HG02798 (cell line): Measurements from ENCODE around the gene TUBG1.

Source experiments
- ATAC-seq: cut with Tn5 transposase; IDR thresholded peaks from one replicate; pipeline ENCODE4 v1.9.1; 2021; ENCODE audit warnings: mild to moderate bottlenecking; ENCODE audit not compliant: unreplicated experiment, poor library complexity

The TUBG1 gene

DNA sequence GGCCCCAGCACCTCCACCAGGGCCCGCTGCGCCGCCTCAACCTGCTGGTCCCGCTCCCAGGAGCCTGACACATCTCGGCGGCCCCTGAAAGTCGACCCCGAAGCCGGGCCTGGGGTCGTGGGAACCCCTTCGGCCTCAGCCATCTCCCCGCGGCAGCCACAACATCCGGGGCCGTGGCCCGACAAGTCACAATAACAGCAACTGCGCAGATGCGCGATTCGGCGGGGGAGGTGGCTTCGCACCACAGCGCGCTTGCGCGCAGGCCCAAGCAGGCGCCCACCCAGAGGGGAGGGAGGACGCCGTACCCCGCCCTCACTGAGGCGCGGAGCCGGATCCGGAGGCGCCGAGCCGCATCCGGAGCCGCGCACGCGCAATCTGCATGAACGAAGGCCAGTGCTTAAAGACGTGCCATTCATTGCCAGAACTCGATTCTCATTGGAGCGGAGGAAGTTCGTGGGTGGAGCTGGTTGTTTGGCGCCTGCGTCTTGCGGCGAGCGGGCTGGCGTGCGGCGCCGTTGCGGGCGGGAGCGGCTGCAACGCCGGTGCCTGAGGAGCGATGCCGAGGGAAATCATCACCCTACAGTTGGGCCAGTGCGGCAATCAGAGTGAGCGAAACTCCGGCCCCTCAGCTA lies at the start of gene TUBG1, which contains the start of gene RETREG3:
TSS of gene TUBG1 (plus strand) at position 502 of the 632 bp plus-strand sequence. CDS start at position 557, 55 bp downstream.
TSS of gene RETREG3 (minus strand) at position 193 of the 632 bp plus-strand sequence. CDS start at position 143, 50 bp downstream.
- peak; percentile 96 for ATAC-seq

DNA sequence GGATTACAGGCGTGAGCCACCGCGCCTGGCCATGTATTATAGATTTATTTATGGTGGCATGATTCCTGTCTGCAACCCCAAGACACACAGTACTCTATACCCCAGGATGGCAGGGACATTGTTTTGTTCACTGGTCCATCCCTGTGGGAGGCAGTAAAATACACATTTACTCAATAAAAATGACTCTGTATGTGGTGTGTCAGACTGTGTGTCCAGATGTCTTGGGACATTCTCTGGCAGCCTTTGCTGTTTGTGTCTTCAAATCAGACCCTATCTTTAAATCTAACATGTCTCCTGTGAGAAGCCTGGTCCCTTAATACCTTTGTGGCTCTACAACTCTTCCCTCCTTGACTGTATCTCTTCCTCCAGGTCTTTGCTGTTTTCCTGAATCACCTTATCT lies 49.2 kb upstream of the TUBG1 start:
- no peak for ATAC-seq

DNA sequence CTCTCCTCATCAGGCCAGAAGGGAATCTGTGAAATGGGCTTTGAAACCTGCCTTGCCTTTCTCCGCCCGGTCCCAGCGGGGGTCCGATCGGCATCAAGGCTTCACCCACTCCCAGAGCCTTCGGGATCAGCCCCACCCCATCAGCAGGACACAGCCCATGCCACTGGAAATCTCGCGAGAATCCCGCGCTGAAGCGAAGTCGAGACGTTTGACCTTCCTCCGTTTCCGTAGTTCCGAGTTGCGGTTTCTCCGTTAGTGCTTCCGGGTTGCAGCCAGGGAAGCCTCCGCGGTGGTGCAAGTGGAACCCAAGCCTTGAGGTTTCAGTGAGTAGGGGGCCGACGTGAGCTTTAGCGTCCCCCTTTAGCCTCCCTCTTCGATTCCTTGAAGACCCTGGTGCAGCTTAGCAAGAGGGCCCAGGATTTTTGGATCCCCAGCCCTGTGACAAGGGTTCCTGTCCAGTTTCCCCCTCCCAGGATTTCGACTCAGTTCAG lies 47.5 kb upstream of the TUBG1 start, which contains the start of gene COASY:
TSS of gene COASY (plus strand) at position 252 of the 491 bp plus-strand sequence. CDS start 475 bp downstream, outside the sequence.
- peak; percentile 64 for ATAC-seq

DNA sequence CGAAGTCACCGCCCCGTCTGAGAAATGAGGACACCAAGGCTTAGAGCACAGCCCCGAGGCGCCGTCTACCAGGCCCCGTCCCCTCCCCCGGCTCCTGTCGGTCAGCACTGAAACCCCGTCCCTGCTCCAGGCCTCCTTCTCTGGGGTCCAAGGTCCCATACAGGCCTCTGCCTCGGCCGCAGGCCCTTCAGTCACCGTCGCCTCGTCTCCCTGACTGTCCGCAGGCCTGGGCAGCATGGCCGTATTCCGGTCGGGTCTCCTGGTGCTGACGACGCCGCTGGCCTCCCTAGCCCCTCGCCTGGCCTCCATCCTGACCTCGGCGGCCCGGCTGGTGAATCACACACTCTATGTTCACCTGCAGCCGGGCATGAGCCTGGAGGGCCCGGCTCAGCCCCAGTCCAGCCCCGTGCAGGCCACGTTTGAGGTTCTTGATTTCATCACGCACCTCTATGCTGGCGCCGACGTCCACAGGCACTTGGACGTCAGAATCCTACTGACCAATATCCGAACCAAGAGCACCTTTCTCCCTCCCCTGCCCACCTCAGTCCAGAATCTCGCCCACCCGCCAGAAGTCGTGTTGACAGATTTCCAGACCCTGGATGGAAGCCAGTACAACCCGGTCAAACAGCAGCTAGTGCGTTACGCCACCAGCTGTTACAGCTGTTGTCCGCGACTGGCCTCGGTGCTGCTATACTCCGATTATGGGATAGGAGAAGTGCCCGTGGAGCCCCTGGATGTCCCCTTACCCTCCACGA lies 46.9 kb upstream of the TUBG1 start:
- ATAC-seq, result no peak

DNA sequence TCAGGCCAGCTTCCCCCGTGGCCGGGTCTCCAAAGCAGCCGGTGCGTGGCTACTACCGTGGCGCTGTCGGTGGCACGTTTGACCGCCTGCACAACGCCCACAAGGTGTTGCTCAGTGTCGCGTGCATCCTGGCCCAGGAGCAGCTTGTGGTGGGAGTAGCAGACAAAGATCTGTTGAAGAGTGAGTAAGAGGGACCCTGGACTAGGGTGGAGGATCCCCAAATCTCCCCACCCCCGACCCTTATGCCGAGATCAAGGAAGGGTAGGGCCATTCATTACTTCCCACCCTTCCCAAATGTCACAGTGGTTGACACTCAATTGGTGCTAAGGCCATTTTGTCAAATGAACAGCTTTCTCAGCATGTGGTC lies 46.4 kb upstream of the TUBG1 start:
- ATAC-seq, result no peak

DNA sequence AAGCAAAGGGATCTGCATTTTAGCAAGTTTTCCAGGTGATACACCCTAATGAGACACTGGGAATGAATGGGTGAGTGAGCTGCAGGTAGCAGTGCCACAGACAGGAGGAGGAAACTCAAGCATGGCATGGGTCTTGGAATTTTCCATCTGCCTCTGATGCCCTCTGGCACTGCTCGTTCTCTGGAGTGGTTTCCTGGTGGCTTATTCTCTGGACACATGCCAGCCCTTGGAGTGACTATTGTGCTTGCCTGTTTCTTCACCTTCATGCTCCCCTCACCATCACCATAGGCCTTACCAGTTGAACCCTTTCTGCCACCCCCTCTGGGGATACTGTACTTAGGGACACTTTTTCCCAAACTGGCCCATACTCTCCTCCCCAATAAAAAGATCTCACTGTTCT lies 45.9 kb upstream of the TUBG1 start:
- ATAC-seq, result no peak

DNA sequence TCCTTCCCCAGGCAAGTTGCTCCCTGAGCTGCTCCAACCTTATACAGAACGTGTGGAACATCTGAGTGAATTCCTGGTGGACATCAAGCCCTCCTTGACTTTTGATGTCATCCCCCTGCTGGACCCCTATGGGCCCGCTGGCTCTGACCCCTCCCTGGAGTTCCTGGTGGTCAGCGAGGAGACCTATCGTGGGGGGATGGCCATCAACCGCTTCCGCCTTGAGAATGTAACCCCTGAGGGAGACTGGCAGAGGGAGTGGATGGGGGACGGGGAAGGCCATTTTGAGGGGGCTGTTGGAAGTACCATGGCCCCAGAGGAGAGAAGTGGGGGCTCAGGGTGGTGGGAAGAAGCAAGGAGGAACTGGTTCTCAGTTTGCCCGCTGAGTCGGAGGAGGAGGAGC lies 45.5 kb upstream of the TUBG1 start:
- no peak for ATAC-seq

DNA sequence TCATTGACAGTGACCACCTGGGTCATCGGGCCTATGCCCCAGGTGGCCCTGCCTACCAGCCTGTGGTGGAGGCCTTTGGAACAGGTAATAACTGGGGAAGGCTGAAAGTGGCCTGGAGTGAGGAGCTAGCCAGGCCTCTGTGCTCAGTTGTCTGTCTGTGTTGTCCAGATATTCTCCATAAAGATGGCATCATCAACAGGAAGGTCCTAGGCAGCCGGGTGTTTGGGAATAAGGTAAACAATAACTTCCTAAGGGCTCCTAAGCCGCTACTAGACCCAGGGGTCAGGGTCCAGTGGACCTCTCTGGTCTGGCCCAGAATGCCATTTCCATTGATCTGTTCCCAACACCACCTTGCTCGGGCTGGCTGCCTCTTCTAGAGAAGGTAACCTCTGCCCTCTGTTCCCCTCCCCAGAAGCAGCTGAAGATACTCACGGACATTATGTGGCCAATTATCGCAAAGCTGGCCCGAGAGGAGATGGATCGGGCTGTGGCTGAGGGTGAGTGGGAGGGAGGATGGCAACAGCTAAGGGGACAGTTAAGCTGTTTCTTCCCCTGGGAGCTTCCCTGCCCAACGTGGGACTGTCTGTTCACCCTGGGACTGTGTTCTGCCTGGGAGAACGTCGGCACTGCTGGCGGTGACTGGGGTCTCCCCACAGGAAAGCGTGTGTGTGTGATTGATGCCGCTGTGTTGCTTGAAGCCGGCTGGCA lies 44.5 kb upstream of the TUBG1 start:
- ATAC-seq, result no peak

DNA sequence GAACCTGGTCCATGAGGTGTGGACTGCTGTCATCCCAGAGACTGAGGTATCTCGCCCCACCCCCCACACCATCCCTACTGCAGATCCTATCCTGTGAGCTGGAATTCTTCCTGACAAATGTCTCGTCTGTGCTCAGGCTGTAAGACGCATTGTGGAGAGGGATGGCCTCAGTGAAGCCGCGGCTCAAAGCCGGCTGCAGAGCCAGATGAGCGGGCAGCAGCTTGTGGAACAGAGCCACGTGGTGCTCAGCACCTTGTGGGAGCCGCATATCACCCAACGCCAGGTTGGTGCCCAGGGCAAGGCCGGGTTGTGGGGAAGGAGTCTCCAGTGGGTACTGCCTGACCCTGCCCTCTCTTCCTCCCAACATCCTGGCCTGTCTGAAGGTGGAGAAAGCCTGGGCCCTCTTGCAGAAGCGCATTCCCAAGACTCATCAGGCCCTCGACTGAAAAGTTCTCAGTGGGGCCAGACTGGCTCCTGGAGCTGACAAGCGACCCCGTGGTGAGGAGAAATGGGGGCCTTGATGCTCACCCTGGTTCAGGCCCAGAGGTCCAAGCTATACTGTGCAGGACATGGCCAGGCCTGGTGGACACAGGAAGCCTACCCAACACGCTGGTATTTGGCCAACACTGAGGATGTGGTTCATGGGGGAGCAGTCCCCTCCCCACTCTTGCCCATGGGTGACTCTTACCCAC lies 43.8 kb upstream of the TUBG1 start:
- no peak for ATAC-seq

DNA sequence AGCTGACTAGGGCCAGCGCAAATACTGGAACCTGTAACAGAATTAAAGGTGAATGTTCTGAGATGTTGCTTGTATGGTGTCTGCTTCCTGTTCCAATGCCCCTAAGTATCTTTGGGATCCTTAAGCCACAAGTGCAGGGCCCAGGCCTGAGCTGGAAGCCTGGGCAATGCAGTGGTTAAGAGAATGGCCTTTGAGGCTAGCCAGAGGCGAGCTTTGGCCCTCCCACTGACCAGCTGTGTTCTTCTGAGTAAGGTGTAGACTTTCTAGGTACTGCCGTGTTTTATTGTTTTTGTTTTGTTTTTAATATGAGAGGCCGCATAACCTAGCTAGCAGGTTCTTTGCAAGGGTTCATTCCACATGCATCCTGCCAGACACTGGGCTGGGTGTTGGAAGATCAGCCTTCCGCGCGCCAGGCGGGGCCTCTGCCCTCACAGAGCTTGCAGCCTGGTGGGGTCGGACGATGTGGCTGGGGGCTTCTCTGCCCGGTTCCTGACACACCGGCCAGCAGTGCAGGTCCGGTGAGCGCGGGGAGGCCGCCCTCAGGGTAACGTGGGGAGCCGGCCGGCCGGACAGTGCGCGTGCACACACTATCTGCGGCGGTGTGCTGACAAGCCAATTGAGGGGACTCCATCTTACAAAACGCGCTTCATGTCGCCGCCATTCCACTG lies 43.1 kb upstream of the TUBG1 start:
- no peak for ATAC-seq

DNA sequence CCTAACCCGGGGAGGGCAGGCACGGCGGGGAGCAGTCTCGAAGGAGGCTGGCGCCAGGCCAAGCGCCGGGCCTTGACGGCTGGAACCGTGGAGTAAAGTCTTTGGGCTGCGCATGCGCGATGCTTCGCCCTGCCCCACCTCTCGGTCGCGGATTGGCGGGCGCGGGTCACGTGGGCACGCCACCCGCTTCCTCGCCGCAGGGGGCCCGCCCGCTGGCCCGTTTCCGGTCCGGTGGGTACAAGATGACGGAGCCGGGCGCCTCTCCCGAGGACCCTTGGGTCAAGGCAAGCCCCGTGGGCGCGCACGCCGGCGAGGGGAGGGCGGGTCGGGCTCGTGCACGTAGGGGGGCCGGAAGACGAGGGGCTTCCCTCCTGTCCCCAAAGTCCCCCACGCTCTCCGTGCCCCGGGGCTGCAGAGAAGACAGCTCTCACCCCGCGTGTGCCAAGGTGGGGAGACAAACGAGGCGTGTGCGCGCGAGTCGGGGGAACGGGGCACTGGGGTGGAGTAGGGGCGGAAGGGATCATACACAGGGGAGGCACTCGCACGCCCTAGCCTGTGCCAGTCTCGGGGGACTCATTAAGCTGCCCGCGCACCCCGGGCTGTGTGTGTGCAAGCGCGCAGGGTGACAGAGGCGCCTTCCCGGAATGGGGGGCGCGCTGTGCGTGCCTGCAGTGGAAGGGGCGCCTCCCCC lies 42.5 kb upstream of the TUBG1 start, which contains the start of gene MLX:
TSS of gene MLX (plus strand) at position 218 of the 691 bp plus-strand sequence. CDS start at position 243, 25 bp downstream.
- peak; percentile 82 for ATAC-seq

DNA sequence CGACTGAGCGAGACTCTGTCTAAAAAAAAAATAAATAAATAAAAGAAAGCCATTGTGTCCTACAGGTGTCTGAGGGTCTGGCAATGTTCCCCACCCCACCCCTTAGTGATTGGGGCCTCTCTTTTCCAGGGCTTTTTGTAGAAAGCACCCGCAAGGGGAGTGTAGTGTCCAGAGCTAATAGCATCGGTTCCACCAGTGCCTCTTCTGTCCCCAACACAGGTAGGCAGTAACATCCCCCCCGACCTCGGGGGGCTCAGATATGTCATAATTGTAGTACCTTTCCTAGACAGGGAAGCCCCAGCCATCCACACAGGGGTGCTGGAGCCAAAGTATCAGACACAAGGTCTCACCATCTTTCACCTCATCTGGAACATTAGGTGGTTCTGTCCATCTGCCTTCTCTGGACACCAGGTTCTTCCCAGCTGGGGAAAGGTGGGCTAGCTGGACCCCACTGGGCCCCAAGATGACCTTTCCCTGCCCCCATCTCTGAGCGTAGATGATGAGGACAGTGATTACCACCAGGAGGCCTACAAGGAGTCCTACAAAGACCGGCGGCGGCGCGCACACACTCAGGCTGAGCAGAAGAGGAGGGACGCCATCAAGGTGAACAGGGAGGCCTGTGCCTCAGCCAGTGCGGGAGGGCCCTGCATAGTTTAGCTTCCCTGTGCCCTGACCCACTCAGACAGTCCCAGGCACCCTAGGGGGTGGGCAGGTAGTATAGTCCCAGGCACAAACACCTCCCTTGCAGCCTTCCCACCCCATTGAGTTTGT lies 41.0 kb upstream of the TUBG1 start:
- no peak for ATAC-seq

DNA sequence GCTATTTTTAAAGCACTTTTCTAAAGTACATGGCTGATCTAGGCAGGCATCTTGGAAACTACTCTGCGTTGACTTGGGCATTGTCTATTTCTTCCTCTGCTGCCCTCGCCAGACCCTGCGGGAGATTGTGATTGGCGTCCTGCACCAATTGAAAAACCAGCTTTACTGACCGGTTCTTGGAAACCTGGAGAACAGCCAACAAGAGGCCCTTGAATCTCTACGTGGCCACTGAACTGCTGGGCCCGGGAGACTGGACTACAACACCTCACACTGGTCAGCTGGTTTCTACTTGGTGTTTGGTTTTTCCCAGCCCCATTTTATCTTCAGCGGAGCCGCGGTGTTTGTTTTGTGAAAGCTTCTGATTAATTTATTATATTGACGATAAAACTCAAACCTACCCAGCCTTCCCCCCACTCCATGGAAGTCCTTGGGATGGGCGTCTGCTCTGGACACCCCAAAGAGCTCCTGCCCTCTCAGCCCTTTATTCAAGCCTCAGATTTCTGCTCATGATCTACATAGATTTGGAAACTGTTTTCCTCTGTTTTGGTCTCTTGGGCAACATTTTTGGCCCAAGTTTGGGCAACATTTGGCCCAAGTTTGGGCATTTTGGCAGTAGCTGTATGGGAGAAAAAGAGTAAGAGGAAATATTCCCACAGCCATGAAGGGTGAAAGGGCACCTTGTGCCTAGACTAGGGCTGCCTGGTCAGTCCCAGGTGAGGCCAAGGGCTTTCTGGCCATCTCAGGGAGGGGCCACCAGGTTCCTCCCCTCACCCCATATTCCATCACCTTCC lies 37.9 kb upstream of the TUBG1 start:
- no peak for ATAC-seq

DNA sequence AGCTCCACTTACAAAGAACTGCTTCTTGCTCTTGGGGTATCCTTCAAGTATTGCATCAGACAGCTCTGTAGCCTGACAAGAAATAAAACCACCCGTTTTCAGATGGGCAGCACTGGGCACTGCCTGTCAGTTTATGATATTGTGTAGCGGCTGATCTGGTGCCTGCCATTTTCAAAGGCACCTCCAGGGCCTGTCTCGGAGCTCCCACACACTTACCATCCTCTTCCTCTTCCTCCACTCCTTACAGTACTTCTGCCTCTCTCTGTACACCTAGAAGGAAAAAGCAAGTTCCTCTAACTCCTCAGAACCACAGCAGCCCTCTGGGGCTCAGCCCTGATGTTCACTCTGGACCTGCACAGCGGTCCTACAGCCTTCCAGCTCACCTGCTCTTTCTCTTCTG lies 36.4 kb upstream of the TUBG1 start:
- ATAC-seq, result no peak

DNA sequence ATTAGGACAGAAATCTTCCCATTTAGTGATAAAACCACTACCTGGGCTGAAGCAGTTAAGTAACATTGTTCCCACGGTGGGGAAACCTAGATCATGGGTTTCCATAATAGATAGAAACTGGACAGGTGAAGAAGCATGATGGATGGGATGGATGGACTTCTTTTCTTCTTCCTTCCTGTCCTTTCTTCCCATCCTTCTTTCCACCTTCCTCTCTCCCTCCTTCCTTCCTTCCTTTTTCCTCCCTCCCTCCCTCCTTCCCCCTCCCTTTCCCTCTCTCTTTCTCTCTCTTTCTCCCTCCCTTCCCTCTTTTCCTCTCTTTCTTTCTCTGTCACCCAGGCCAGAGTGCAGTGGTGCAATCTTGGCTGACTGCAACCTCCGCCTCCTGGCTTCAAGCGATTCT lies 35.0 kb upstream of the TUBG1 start:
- no peak for ATAC-seq

DNA sequence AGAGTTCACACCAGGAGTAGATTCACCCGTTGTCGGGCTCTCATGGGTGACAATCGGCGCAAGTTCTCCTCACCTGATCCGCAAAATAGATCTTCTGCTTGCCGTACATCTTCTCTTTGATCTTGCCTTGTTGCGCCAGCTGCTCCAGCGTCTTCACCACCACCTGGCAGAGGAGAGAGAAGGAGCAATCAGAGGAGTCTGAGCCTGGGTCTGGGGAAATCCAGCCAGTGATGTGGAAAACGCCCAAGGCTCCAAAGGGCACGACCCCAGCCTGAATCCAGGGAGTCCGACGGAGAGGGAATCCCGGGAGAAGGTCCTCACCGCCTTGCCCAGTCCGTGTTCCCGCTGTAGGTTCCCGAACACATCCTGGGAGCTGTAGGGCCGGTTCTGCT lies 32.3 kb upstream of the TUBG1 start:
- ATAC-seq, result no peak

DNA sequence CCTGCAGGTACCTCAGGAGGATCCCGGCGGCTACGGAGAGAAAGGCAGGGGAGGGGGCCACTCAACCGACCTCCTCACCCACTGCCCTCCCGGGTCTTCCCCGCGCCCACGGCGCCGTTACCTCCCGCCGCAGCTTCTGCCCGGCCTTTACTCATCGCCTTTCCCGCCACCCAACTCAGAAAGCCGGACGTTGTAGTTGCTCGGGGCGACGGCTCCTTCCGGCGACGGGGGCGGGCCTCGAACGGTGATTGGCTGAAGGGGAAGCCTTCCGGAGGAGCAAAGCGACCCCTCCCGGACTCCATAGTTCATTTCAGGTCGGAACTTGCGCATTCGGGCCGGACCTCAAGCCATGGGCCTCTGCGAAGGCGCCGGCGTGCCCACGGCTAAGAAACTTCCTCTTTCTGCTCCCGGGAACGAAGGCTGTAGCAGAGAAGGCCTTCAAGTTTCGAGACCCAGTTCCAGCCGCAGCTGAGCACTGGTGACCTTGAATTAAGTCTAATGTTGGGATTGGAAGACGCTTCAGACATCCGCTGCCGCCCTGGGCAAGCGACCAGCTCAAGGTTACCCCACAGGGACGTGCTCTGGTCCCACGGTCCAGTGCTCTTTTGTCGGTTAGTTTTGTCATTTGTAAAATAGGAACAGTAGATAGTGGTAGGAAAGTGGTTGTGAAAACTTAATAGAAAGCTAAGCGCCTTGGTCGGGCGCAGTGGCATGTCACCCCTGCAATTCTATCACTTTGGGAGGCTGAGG lies 31.8 kb upstream of the TUBG1 start, which contains the start of gene PSMC3IP:
TSS of gene PSMC3IP (minus strand) at position 198 of the 750 bp plus-strand sequence. CDS start at position 155, 43 bp downstream.
- ATAC-seq, result peak; percentile 79
